HG03558 (cell line): ENCODE data around the gene RARRES1.

ENCODE experiments used
- ATAC-seq: cut with Tn5 transposase; IDR thresholded peaks from one replicate; pipeline ENCODE4 v1.9.1; 2021; ENCODE audit warnings: moderate number of reproducible peaks; ENCODE audit not compliant: unreplicated experiment; ENCODE audit errors: extremely low read depth

Gene RARRES1

GRCh38 chr3:158766364-158766763 is 34.1 kb upstream of the RARRES1 start:
- ATAC-seq, result no peak

- ATAC-seq, result no peak
These were observed 33.4 kb upstream of the RARRES1 start for GRCh38 chr3:158765518-158766205.

- no peak for ATAC-seq
These were observed 31.2 kb upstream of the RARRES1 start for GRCh38 chr3:158763421-158763820.

DNA sequence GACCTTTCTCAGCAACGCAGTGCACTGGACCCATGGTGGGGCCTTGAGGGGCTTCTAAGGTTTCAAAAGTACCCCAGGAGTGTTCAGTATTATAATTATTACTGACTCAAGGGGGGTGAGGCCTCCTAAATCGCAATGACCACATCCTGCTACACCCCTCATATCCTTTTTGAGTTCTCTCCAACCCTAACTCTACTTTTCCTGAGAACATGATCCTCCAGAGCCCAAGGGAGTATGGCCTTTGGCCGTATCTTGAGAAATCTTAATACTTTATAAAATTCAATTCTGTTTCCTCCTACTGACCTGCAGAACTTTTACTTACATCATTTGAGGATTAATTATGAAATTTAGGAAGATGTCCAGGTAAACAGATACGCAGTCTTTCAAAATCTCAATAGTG is 30.4 kb upstream of the RARRES1 start:
- ATAC-seq, result no peak

DNA sequence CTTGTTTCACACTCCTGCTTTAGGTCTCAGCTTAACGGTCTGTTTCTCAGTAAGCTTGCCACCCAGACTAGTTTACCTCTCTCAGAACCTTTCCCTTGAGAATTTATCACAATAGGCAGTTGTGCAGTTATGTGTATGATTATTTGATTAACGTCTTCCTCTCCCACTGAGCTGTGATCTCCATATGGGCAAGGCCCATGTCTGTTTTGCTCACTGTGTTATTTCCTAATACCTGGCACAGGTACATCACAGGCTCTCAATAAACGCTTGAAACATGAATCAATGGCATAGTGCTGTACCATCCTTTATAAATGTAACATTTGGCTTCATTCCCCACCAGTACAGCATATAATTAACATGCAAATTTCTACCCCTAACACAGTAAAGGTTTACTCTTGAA is 29.1 kb upstream of the RARRES1 start:
- ATAC-seq, result no peak

GRCh38 chr3:158755421-158755820 is 23.2 kb upstream of the RARRES1 start:
- no peak for ATAC-seq

DNA sequence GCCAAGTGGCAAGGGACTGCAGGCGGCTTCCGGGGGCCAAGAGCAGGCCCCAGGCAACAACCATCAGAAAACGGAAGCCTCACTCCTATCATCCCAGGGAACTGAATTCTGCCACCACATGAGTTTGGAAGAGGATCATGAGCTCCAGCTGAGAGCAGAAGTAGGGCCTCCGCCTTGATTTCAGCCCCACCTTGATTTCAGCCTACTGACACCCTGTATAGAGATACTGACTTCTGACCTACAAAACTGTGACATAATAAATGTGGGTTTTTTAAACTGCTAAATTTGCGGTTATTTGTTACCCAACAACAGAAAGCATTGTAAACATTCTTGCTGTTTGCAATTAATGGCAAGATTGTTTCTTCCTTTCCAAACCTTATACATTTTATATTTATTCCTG is 21.6 kb upstream of the RARRES1 start:
- no peak for ATAC-seq

- ATAC-seq, result no peak
These were observed 19.1 kb upstream of the RARRES1 start for GRCh38 chr3:158751316-158751715.

- ATAC-seq, result no peak
These were observed 17.8 kb upstream of the RARRES1 start for GRCh38 chr3:158750016-158750415.

- ATAC-seq, result no peak
These were observed 17.3 kb upstream of the RARRES1 start for GRCh38 chr3:158749526-158749925.

DNA sequence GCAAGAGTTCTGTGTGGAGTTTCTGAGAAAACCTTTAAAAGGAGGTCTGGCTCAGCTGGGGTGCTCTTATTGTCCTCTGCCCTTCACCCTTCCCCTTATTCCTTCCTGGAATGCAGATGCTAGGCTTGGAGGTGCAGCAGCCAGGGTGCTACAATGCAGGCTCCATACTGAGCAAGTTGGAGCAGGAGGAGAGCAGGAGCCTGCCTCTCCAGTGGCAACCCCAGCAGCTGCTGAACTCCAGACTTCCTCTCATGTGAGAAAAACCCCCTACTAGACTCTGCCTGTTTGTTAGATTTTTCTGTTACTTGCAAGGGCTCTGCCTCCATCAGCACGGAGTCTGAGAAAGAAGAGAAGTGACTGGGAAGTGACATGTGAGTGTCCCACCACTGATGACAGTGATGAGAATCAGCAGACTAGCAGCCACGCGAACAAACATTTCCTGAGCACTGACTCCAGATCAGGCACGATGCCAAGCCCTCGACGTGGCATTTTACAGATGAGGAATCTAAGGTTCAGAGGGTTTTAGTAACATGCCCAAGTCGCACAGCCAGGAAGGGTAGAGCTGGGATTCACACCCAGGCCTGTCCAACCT is 16.1 kb upstream of the RARRES1 start:
- ATAC-seq, result no peak

- no peak for ATAC-seq
These were observed 15.2 kb upstream of the RARRES1 start for GRCh38 chr3:158747417-158747816.

GRCh38 chr3:158745551-158745950 is 13.3 kb upstream of the RARRES1 start:
- no peak for ATAC-seq

GRCh38 chr3:158744567-158745288 is 12.5 kb upstream of the RARRES1 start:
- ATAC-seq, result no peak

GRCh38 chr3:158743664-158744566 is 11.7 kb upstream of the RARRES1 start:
- ATAC-seq, result no peak

DNA sequence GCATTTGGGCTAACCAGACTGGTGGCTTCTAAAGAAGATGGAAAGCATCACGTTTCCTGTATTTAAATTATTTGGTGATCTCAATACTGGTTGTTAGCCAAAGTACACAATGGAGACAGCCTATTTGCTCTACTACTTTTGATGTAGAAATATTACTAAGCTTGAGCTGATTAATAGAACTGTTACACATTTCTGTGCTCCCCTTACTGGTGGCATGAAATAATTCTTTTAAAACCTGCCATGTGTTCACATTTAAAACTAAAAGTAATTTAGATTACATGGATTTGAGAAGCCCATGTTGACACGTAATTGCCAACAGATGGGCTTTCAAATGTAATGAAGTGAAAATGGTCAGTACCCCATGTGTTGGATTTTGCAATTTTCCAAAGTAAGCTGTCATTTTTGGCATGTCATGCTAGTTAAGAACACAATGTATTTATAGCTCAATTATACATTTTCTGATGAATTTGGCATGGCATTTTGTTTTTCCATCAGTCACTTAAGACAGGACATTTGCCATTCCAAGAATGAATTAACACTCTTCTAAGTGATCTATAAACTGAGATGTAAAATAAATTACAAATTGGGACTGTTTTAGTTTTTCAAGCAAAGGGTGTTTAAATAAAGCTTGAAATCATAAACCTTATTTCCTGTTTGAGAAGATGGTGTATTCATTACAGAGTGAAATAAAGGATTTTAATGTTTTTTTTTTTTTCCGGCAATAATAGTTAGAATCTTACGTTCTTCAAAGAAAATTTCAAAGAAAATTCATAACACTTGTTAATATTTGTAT is 10.8 kb upstream of the RARRES1 start:
- ATAC-seq, result no peak

- ATAC-seq, result no peak
These were observed 7.4 kb upstream of the RARRES1 start for GRCh38 chr3:158739661-158740060.

- ATAC-seq, result no peak
These were observed 6.8 kb upstream of the RARRES1 start for GRCh38 chr3:158739078-158739477.

- no peak for ATAC-seq
These were observed 6.4 kb upstream of the RARRES1 start for GRCh38 chr3:158738653-158739052.
